HG03442 (cell line): ENCODE results near the gene PIGZ.

Experiments used
- ATAC-seq: cut with Tn5 transposase; IDR thresholded peaks from one replicate; pipeline ENCODE4 v1.9.1; 2021; ENCODE audit warnings: mild to moderate bottlenecking, moderate library complexity; ENCODE audit not compliant: unreplicated experiment

The PIGZ gene, protein sequence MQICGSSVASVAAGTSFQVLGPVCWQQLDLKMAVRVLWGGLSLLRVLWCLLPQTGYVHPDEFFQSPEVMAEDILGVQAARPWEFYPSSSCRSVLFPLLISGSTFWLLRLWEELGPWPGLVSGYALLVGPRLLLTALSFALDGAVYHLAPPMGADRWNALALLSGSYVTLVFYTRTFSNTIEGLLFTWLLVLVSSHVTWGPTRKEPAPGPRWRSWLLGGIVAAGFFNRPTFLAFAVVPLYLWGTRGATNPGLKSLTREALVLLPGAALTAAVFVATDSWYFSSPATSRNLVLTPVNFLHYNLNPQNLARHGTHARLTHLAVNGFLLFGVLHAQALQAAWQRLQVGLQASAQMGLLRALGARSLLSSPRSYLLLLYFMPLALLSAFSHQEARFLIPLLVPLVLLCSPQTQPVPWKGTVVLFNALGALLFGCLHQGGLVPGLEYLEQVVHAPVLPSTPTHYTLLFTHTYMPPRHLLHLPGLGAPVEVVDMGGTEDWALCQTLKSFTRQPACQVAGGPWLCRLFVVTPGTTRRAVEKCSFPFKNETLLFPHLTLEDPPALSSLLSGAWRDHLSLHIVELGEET

DNA sequence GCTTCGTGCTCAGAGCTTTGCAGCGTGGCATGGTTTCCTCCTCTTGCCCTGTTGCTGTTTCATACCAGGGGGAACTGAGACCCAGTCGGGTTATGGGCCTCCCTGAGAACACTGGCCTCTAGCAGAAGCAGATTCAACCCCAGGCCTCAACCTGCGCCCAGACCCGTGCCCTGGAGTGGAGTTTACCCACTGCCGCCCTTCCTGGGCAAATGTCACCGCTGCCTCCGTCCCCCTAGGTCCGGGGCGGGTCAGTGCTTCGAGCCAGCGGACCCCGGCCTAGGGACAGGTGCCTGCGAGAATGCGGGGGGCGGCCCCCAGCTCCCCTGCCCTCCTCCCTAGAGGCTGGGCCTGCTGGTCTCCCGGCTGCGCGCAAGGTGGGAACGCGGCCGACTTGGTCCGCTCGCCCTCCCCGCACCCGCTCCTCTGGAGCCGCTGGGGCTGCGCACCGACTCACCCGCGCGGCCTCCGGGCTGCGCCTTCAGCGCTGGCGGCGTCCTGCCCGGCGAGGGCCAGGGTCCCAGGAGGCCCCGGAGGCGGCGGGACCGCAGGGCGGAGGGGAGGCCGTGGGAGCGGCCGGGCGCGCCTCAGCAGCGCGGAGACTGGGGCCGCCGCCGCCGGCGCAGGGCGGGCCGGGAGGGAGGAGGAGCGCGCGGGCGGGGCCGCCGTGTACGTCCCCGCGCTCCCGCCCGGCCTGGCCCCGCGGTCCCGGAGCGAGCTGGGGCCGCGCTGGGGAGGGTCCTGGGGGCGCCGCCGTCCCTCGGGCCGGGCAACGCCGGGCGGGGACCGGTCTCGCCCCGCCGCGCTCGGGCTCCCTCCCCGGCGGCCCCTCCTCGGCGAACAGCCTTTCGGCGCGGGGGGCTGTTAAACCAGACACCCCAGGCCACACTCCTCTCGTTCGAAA lies at the start of gene PIGZ:
TSS of gene PIGZ (minus strand) at position 601 of the 901 bp plus-strand sequence. CDS start 16,802 bp downstream, outside the sequence.
- ATAC-seq = peak; percentile 51

DNA sequence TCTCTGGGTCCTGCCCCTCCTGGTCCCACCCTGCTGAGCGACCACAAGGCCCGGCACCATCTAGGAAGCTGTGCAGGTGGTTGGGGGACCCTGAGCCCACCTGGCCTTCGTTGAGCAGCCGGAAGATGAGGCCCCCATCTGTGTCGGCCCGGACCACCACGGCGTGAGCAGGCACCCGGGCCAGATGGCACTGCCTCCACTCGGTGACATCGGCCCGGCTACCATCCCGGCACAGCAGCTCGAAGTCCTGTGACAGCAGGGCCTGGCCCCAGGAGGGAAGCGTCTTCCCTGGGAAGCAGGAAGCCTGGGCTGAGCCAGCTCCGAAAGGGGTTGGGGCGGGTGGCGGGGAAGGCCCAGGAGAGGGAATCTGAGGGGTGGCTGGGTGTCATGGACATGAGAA lies 48.4 kb upstream of the PIGZ start:
- no peak for ATAC-seq

DNA sequence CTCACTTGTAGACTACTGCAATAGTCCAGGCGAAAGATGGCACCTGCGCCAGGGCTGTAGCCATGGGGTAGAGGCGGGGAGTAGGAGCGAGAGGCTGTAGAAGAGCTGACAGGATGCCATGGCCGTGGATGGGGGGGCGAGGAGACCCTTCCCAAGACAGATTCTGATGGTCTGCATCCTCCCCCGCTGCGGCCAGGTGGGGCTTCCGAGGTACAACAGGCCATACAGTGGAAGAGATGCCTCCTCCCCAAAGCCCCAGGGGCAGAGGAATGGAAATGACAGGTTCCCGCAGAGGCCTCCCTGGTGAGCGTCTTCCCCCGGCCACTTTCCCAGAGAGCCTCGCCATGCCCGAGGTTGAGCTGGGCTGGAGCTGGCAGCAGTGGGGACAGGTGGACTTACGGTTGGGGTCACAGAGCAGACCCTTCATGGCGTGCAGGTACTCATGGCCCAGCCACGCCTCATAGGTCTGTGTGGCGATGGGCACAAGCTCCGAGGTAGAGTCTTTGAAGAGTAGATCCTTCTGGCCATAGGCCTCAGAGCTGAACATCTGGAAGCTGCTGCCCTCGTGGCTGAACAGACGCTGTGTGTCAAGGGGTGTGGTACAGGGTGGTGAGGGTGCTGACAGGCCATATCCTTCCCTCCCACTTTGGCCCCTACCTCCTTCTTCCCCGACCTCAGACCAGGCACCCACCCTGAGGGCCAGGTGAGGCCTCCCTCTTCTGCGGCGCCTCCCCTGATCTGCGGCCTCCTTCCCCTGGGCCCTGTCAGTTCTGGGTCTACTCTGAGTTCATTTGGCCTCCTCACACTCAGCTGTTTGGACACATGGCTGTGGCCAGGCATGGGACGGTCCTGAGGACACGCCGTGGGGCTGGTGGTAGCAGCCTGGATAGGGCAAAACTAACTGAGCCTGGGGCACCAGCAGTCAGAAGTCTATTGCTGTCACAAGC lies 47.4 kb upstream of the PIGZ start:
- no peak for ATAC-seq

DNA sequence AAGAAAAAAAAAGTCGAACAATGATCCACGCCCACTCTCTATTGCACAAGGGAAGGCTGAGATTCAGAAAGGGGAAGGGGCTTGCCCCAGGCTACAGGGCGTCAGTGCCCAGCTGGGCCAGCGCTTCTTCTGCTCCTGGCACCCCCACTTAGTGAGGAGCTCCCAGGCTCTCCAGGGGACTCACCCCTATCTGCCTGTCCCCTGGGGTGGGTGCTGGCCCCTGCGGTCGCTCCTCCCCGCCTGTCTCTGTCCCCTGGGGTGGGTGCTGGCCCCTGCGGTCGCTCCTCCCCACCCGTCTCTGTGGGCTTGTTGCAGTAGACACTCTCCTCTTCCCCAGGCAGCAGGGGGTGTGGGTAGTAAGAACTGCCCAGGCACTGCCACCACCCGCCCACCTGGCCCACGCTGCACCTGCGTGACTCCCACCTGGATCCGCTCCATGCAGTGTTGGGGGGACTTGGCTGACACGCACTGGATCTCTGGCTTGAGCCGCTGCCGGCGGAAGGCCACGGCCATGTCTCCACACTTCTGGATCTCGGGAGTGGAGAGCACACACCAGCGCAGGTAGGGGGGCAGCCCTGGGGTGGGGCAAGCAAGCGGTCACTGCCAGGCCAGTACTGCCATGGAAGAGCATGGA lies 46.4 kb upstream of the PIGZ start:
- no peak for ATAC-seq

DNA sequence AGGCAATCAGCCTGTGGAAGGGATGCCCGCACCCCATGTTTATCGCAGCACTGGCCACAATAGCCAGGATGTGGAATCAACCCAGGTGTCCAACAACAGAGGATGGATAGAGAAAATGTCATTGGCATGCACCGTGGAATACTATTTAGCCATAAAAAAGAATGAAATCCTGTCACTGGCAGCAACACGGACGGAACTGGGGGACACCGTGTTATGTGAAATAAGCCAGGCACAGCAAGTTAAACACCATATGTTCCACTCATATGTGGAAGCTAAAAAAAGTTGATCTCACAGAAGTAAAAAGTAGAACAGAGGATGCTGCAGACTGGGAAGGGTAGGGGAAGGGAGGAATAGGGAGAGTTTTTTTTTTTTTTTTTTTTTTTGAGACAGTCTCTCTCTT lies 45.4 kb upstream of the PIGZ start:
- no peak for ATAC-seq

DNA sequence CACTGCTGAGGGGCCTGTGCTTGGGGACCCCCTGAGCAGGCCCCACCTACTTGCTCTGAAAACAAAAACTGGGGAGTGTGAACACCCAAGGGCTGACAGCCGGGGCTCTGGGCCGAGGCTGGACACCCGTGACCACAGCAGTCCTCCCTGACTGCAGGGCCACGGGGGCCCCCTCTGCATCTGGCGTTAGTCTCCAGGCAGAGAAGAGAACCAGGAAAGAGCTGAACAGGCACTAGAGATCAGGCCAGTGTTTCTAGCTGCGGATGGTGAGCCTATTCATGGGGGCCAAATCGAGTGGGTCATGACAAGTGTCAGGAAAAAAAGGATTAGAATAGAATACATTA lies 43.9 kb upstream of the PIGZ start:
- ATAC-seq = no peak

DNA sequence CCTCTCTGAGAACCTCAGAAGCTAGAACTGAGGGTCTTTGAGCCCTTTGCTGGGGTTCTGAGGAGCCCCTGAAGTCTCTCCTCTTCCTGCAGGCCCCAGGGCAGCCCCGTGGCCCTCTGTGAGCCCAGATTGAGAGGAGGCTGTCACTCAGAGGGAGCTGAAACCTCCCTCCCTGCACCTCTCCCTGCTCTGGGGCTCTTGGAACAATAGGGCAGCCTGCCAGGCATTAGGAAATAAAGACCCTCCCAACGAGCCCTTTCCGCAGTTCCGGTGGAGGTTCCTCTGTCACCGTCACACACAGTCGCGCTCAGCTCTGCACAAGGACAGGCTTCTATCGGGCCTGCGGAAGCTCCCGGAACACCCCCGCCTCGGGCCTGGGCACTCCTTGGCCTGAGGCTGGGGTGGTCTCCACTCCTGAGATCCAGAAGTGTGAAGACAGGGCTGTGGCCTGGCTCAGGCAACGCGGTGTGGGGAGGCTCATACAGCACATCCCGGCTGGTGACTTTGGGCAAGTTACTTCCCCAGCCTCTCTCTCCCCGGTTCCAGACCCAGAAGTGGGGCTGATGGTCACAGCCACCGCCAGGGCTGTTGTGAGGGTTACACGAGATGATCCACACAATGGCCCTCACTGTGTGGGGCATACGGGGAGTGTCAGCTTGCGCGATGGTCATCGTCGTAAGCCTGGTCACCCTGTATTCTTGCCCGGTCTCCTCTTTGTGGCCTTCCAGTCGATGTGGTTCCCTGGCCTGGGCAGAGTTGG lies 43.3 kb upstream of the PIGZ start:
- no peak for ATAC-seq

DNA sequence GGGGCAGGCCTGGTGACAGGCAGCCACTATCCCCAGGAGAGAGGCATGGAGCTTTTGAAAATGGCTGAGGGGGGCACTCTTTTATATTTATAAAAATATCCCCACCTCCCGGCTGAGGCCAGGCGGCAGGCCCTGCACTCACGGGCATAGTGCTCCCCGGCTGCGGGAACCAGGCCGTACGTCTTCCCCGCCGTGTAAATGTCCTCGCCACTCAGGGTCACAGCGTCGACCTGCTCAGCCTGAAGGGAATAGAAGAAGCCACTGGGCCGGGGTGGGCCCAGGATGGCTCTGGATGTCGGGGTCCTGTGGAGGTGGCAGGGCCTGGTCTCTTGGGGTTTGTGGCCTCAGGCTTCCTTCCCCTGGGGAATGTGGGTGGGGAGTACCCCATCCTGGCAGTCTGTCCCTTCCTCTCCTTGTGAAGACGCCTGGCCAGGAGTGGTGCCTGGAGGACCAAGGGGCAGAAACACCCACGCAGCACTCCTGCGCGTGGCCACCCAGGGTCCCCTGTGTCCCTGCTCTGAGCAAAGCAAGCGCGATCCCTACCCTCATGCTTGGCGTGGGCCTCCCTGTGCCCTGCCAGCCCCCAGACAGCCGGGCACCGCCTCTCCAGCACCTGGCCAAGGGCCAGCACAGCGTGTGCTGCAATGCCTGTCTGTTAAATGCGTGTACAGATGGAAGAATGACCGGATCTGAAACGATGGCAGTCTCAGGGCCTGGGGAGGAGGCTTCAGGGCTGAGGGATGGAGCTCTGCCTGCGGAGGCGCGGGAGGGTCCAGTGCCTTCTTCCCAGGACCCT lies 42.1 kb upstream of the PIGZ start:
- no peak for ATAC-seq

DNA sequence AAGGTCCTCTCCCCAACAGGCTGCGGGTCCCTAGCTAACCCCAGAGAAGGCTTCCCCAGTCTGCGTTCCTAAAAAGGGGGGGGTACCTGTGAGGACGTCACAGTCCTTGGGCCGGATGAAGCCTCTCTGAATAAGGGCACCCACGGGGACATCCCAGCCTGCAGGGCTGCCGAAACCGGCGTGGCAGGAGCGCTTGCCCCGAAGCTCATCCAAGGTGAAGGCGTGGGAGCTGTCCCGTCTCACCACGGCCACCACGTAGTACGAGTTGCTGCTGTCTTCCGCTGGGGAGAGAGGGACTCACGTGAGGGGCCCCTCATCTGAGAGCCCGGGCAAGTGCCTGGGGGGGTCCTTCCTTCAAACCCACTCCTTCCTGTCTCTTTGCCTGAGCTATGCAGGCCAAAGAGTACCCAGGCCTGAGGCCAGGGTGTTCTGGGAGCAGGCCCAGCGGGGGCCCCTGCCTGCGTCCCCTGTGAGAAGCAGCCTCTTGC lies 40.9 kb upstream of the PIGZ start:
- ATAC-seq = no peak

DNA sequence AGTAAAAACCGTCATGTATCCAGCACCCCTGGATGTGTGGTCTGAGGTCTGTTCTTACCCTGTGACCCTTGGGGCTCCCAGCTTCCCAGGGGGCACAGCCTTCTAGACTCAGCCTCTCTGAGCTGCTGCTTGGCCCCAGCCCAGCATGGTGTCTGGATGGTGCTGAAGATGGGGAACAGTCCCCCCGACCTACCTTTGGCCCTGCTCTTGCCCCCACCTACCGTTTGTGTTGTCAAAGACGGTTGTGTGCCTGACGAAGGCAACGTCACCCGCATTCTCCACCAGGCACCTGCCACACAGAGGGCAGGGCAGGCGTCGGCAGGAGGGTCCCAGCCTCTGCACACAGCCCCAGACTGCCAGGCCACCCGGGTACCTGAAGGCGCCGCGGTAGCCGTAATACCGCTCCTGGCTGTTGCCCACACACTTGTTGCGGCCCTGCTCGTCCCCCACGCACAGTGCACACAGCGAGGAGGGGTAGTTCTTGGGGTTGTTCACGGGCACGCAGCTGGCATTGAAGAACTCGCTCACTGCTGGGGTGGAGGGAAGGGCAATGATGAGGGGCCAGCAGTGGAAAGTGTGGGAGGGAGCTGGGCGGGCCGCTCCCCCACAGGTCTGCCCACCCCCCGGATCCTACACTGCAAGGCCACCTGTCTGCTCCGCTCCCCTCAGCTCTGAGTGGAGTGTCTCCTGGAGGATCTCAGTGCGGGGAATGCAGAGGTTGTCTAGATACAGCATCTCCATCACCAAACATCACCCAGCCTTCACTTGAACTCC lies 40.0 kb upstream of the PIGZ start:
- ATAC-seq = no peak

DNA sequence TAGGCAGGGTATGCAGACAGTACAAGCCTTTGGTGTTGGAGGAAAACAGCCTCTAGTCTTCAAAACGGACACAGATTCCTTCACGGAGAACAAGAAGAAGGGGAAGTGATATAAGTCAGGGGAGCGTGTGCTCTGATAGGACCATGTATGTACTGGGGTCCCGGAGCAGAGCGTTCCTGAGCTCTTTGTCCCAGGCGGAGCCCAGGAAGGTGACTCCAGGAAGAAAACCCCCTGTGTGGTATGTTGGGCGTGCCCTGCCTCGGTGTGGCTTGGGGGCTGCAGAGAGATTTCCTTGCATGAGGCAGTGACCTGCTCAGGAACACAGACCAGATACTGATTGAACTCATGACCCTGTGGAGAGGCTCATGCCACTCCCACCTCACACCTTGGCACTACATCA lies 39.3 kb upstream of the PIGZ start:
- ATAC-seq = no peak

DNA sequence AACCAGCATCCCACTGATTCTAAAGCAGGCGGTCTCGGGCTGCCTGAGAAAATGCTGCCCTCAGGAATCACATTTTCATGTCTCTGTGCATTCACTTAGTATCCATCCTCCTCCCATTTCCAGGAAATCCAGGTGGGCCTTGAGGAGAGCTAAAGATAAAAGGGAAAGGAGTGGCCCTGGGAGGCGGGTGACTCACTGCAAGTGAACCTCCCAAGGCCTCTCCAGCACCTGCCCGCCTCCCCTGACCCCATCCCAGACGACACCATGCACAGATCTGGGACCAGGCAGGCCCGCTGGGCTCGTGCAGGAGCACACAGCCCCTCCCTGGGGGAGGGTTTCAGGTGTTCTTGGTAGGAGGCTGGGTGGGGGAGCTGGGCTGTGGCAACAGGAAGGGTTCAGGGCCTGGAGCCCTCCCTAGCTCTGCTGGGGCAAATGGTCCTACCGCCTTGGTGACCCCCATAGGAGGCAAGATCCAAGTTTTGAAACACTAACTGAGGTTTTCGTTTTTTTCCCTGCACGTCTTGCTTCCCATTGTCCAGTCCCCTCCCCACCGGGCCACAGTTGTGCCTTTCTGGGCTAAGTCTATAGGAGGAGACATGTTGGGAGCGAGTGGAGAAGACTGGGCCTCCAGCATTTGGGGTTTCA lies 38.8 kb upstream of the PIGZ start:
- no peak for ATAC-seq

DNA sequence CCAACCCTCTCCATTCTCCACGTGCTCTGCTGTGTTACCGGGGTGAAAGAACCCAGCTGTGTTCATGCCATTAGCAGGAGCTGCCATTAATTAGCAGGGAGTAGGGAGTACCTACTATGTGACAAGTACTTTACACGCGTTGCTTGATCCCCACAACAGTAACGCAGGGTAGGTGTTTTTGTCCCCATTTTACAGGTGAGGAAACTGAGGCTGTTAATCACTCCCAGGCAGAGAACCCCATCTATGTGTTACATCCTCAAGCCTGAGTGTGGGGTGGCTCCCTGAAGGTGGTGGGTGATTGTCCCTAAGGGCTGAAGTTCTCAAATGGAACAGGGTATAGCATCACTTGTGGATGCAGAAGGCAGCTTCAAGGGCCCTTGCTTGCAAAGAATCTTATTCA lies 38.2 kb upstream of the PIGZ start:
- ATAC-seq = no peak

DNA sequence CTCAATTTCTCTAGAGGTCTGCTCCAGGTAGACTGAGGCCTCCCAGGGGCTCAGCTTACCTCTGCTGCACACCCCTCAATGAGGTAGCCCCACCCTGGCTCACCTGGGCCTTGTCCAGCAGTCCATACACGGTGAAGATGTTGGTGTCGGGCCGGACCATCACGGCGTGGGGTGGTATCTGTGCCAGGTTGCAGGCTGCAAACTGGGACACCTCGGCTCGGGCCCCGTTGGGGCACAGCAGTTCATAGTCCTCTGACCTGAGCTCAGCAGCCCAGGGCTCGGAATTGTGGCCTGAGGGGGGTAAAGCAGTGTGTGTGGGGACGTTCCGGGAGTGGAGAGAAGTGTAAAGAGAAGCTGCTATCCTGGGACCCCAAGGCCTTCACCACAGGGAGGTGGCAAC lies 37.8 kb upstream of the PIGZ start:
- no peak for ATAC-seq

DNA sequence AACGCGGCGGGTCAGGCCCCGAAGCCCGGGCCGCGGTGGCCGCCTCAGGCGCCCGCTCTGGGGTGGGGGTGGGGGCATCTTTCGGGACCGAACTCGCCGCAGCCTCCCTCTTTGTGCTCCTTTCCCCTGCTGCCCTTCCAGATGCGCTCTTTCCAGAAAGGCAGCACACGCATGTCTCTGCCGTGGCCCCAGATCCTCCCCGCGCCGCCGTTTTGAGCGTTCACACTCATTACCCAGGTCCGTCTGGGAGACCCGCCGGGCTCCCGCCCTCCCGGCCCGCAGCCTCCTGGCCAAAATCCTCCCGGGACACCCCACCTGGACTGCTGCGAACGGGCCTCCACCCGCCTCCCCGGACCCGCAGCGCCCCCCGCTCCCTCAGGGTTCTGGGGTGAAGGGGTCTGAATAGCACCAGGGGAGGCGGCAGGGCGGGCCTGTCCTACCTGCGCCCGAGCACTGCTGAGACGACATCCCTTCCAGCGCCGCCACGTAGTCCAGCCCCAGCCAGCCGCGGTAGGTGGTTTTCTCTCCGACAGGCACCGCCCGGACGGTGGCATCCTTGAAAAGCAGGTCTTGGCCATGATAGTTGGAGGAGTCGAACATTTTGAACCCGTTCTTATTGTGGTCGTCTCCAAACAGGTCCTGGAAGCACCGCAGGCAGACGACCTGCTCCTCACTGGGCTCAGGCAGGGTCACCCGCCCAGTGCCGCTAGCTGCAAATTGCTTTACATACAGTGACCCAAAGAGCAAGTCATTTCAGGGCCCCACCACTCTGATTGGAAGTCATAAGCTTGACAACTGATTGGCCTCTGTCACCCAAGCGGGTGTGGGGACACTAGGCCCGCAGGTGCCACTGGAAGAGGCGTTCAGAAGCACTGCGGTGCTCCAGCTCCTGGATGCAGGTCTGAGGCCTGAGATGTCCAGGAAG lies 35.1 kb upstream of the PIGZ start:
- ATAC-seq = no peak
